Osteoblast (primary cell): ENCODE results near the gene CRTC3. TPM values are rescaled to one million over a fixed set of nuclear protein-coding genes. Genes with fewer than 3 reads are reported as not detected.
"Not testable (repeated sequence)": the region's sequence is repeated elsewhere in the genome, so short reads cannot be mapped to it uniquely, and the experiment has no call there.

ENCODE experiments used
- DNase-seq: peaks from one replicate; pipeline ENCODE4 v3.0.0; 2011; ENCODE audit warnings: low spot score, mixed read lengths; ENCODE audit not compliant: insufficient read length; ENCODE audit errors: missing footprints
- H2AFZ ChIP-seq: 2 replicates; pipeline ENCODE4 v1.6.0; 2011; ENCODE audit warnings: mild to moderate bottlenecking, low read length
- H3K27ac ChIP-seq: 2 replicates; pipeline ENCODE4 v1.5.1; 2011; ENCODE audit warnings: mild to moderate bottlenecking, low read depth, low read length, moderate library complexity
- H3K27me3 ChIP-seq: 2 replicates; pipeline ENCODE4 v1.6.0; 2012; ENCODE audit warnings: mild to moderate bottlenecking, control low read depth, inconsistent platforms, low read length, moderate library complexity; ENCODE audit not compliant: insufficient read depth
- H3K36me3 ChIP-seq: 2 replicates; pipeline ENCODE4 v1.5.1; 2011; ENCODE audit warnings: mild to moderate bottlenecking, low read length, control low read depth, moderate library complexity; ENCODE audit not compliant: insufficient read depth
- H3K4me1 ChIP-seq: 2 replicates; pipeline ENCODE4 v1.5.1; 2011; ENCODE audit warnings: mild to moderate bottlenecking, low read length, control low read depth, moderate library complexity; ENCODE audit not compliant: insufficient read depth
- H3K4me2 ChIP-seq: 2 replicates; pipeline ENCODE4 v1.6.0; 2011; ENCODE audit warnings: mild to moderate bottlenecking, low read length; ENCODE audit not compliant: insufficient read depth
- H3K4me3 ChIP-seq: fragments of 200-600 bp; sonication (generic); 3 replicates; pipeline ENCODE4 v1.5.1; 2012; ENCODE audit warnings: mild to moderate bottlenecking, low read length, inconsistent platforms; ENCODE audit not compliant: insufficient read depth
- H3K79me2 ChIP-seq: 2 replicates; pipeline ENCODE4 v1.6.0; 2012; ENCODE audit warnings: mild to moderate bottlenecking, low read length, control low read depth, inconsistent platforms; ENCODE audit not compliant: insufficient read depth
- H3K9me3 ChIP-seq: 2 replicates; pipeline ENCODE4 v1.5.1; 2011; ENCODE audit warnings: low read depth, low read length, control low read depth
- H4K20me1 ChIP-seq: 2 replicates; pipeline ENCODE4 v1.6.0; 2012; ENCODE audit warnings: mild to moderate bottlenecking, low read length, control low read depth; ENCODE audit not compliant: insufficient read depth
- CTCF ChIP-seq: IDR thresholded peaks from 2 replicates; pipeline ENCODE4 v1.5.1; 2011; ENCODE audit warnings: mild to moderate bottlenecking, low read depth, low read length, moderate library complexity; ENCODE audit errors: extremely low read depth
- total RNA-seq: library from RNA; depleted of rRNA; stranded (reverse); fragments of >200 nt; gene quantifications from 2 replicates; pipeline ENCODE4 v1.2.3, GENCODE V29; 2012

The CRTC3 gene
- total RNA-seq, 1 donor = 25.0 TPM

- peaks cover 19% of the 10 kb centered on the region for H3K4me1 ChIP-seq
- no peaks in the 10 kb centered on the region for H3K36me3 ChIP-seq
- no peaks in the 10 kb centered on the region for H3K27me3 ChIP-seq
- H4K20me1 ChIP-seq = no peaks in the 10 kb centered on the region
- no peak overlapping the region for H2AFZ ChIP-seq
- no peak for TF ChIP-seq CTCF
- H3K4me2 ChIP-seq = no peak overlapping the region
- no peaks in the 10 kb centered on the region for H3K9me3 ChIP-seq
- DNase-seq = no peak
- no peaks in the 10 kb centered on the region for H3K79me2 ChIP-seq
- H3K27ac ChIP-seq = no peak overlapping the region
- H3K4me3 ChIP-seq = no peak overlapping the region
Observed at GRCh38 chr15:90683876-90684275, 154.2 kb downstream of the CRTC3 start.

GRCh38 chr15:90684281-90684680, 154.6 kb downstream of the CRTC3 start:
- Histone ChIP-seq H3K4me3 (no peak overlapping the region), H2AFZ (no peak overlapping the region), H3K9me3 (no peaks in the 10 kb centered on the region), H3K4me1 (peaks cover 19% of the 10 kb centered on the region), H3K27me3 (no peaks in the 10 kb centered on the region), H3K79me2 (no peaks in the 10 kb centered on the region), H3K4me2 (no peak overlapping the region), H3K27ac (no peak overlapping the region), H3K36me3 (no peaks in the 10 kb centered on the region), H4K20me1 (no peaks in the 10 kb centered on the region)
- TF ChIP-seq CTCF = no peak
- DNase-seq = no peak

- no peaks in the 10 kb centered on the region for H3K79me2 ChIP-seq
- H4K20me1 ChIP-seq = no peaks in the 10 kb centered on the region
- H3K27me3 ChIP-seq = no peaks in the 10 kb centered on the region
- no peaks in the 10 kb centered on the region for H3K36me3 ChIP-seq
- no peak for DNase-seq
- H3K27ac ChIP-seq = no peak overlapping the region
- TF ChIP-seq CTCF = no peak
- no peaks in the 10 kb centered on the region for H3K9me3 ChIP-seq
- peaks cover 15% of the 10 kb centered on the region for H3K4me1 ChIP-seq
- H3K4me2 ChIP-seq = no peak overlapping the region
- H2AFZ ChIP-seq = no peak overlapping the region
- no peak overlapping the region for H3K4me3 ChIP-seq
Observed at GRCh38 chr15:90685591-90686434, 156.1 kb downstream of the CRTC3 start.

- no peak for TF ChIP-seq CTCF
- H2AFZ ChIP-seq = no peak overlapping the region
Observed at GRCh38 chr15:90686435-90687218, 156.9 kb downstream of the CRTC3 start.

GRCh38 chr15:90689326-90689961, 159.7 kb downstream of the CRTC3 start:
- not testable (repeated sequence) for H3K27me3 ChIP-seq, H3K27ac ChIP-seq, H3K36me3 ChIP-seq, H3K4me2 ChIP-seq, DNase-seq, H3K9me3 ChIP-seq, H4K20me1 ChIP-seq, H2AFZ ChIP-seq, H3K79me2 ChIP-seq, H3K4me3 ChIP-seq
- H3K4me1 ChIP-seq = peaks cover 17% of the 10 kb centered on the region

More at GRCh38 chr15:90686435-90687218, 156.9 kb downstream of the CRTC3 start:
- H3K79me2 ChIP-seq = no peaks in the 10 kb centered on the region
- no peaks in the 10 kb centered on the region for H3K27me3 ChIP-seq
- peaks cover 15% of the 10 kb centered on the region for H3K4me1 ChIP-seq
- H3K4me2 ChIP-seq = no peak overlapping the region
- no peaks in the 10 kb centered on the region for H3K9me3 ChIP-seq
- no peak overlapping the region for H3K4me3 ChIP-seq
- no peaks in the 10 kb centered on the region for H4K20me1 ChIP-seq
- H3K36me3 ChIP-seq = no peaks in the 10 kb centered on the region
- H3K27ac ChIP-seq = no peak overlapping the region
- no peak for DNase-seq
